ENCODE data around the gene DIP2C.

Gene DIP2C

DNA sequence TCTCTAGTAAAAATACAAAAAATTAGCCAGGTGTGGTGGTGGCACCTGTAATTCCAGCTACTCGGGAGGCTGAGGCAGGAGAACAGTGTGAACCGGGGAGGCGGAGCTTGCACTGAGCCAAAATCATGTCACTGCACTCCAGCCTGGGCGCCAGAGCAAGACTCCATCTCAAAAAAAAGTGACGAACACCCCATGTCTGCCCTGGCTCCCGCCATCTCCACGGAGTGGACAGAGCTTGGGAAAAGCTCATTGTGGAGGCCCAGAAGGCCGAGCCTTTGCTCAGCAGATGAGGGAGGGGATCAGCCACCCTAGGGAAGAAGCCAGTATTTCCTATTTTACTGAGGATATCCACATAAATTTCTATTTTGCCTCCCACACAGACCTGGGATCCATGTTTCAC, 136.8 kb downstream of the DIP2C start:
- DNase-seq (ENCODE audit: low spot score): no peak

DNA sequence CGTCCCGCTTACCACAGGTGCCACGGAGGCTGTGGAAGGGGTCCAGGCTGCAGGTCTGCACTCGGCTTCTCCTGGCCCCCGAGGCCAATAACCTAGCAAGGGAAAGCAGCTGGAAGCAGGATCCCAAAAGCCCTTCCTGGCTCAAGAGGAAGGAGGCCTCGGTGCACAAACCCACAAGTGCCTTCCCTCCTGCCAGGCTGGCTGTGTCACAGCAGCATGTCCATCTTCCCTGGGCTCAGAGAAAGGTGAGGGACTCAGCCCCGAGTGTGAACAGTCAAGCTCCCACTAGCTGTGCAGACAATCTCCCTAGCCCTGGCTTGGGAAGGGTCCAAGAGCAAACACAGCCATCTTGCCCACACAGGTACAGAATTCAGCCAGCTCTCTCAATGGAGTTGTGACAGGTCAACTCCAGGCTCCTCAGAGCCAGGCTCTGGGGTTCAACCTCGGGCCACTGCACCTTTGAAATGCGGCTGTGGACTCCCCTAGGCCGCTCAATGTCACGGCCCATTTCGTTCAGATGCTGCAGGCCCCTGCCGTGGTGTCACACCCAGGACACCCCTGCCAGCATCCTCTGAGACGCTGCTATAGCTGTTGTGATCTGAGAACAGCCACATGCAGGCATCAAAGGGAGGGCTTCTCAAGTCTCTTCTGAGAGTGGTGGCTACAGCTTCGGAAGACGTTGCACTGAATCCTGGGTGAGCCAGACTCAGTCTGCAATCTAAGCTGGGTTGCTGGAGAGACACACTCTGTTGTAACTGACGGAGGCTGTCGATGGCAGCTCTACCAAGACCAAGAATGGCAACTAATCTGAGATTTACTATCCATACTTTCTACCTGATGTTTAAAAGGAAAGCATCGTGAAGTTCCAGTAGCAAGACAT, 137.9 kb downstream of the DIP2C start:
- DNase-seq (ENCODE audit: low spot score): no peak

DNA sequence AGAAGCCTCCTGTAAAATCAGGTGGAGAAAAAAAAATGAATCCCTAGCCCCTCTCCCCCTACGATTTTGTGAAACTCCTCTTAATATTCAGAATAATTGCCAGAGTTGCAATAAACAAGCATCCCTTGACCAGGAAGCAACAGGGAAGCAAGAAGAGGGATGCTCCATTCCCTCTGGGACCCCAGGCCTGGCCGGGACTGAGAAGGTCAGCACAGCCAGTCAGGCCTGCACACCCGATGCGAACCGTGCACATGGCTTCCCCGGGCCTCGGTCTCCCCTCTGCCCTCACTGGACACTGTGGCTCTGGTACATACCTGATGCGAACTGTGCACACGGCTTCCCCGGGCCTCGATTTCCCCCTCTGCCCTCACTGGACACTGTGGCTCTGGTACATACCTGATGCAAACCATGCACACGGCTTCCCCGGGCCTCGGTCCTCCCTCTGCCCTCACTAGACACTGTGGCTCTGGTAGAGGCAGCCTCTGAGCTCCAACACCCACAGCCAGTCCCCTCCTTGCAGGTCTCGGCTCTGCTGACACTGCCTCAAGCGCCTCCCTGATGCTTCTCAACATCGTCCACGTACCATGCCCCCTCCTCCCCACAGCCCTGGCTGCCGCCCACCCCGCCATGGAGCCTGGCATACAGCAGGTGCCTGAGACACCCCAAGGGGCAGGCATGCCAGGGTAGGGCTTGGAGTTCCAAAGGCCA, 138.6 kb downstream of the DIP2C start:
- no peak for DNase-seq (ENCODE audit: low spot score)

DNA sequence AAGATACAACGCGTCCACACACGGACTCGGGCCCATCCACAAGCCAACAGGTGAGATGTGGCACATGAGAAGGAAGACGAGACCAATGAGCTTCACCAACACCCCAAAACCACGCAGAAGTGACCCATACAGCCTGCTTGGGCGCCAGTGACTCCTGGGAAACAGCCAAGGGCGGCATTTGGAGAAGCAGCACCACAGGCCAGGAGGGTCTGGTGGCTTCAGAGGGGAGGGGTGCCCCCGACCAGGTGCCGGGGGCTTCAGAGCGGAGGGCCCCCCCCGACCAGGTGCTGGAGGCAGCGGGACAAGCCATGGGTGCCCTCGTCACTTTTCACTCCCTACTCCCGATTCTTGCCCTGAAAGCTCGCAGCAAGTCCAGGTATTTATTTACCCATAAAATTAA, 140.1 kb downstream of the DIP2C start:
- no peak for DNase-seq (ENCODE audit: low spot score)

DNA sequence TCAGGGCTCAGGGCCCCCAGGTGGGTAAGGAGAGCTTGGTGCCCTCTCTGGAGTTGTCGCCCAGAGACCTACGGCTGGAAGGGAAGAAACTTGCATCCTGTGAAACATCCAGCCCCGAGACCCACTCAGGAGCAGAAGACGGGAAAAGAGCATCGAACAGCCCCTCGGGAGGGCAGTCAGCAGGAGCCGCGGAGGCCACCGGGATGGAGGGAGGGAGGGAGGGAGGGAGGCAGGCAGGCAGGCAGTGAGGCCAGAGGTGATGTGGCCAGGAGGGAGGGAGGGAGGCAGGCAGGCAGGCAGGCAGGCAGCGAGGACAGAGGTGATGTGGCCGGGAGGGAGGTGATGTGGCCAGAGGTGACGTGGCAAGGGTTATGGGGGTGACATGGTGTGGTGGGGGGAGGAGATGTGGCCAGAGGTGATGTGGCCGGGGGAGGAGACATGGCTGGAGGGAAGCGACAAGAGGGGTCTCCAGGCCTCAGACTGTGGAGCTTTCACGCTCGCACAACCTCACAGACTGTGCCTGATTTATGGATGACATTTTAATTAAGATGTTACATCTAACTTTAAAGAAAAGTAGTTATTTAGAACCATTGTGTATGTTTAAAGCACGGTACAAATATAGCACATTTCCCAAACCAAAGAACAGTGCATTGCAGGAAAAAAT, 141.1 kb downstream of the DIP2C start:
- DNase-seq (ENCODE audit: low spot score): no peak

DNA sequence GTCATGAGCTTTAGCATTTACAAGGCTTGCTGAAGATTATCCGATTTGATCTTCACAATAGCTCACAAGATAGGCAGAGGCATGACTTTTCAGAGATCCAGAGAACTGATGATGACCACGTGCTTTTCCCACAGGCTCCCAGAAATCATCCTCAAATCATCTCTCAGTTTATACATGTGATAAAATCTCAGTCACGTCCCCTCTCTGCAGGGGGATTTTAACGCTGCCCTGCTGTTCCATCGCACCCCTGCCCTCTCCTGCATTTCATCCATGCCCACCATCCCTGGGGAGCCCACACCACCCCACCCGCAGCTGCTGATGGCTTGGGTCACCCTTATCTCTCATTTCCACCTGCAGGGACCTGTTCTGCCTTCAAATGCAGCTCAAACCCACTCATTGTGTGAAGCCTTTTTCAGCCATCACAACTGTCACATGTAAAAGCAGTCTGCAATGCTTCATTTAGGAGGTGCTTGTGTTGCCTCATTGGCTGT, 141.8 kb downstream of the DIP2C start:
- no peak for DNase-seq (ENCODE audit: low spot score)

DNA sequence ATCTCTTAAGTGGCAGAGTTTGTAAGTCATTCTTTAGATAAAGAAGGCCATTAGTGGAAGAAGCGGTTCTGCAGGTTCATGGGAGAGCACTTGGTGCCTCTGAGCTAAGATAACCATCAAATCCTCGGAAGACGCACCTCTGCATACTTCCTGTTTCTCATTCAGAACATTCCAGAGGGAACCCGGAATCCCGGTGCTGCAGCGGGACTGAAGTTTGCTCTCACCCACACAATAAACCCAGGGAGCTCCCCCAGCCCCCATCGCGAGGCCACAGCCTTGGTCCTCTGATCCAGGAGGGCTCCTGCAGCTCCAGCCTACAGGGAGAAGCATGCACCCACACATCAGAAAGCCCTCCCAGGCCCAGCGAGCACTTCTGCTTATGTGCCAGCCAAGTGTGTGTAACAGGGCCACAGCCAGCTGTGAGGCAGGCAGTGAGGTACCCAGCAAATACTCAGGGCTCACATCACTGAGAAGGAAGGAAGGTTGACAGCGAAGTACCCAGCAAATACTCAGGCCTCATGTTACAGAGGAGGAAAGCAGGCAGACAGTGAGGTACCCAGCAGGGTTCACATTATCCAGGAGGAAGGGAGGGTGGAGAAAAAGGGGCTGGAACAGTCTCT, 142.4 kb downstream of the DIP2C start:
- DNase-seq (ENCODE audit: low spot score): no peak

DNA sequence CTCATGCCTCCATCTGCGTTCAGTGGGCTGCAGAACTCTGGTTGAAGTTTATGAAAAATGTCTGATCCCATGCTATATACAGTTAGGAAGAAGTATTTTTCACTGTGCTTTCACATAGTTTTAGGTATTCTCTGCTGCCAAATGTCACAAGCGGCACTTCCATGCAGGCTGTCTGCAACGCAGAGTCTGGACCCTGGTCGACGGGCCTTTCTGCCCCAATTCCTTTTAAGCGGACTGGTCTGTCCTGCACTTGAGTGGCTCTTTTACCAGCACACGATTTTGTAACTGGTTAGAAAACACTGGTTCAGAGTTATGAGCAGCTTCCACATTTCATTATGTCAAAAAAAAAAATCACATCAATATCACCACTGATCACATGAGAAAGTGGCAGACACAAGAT, 143.0 kb downstream of the DIP2C start:
- no peak for DNase-seq (ENCODE audit: low spot score)

DNA sequence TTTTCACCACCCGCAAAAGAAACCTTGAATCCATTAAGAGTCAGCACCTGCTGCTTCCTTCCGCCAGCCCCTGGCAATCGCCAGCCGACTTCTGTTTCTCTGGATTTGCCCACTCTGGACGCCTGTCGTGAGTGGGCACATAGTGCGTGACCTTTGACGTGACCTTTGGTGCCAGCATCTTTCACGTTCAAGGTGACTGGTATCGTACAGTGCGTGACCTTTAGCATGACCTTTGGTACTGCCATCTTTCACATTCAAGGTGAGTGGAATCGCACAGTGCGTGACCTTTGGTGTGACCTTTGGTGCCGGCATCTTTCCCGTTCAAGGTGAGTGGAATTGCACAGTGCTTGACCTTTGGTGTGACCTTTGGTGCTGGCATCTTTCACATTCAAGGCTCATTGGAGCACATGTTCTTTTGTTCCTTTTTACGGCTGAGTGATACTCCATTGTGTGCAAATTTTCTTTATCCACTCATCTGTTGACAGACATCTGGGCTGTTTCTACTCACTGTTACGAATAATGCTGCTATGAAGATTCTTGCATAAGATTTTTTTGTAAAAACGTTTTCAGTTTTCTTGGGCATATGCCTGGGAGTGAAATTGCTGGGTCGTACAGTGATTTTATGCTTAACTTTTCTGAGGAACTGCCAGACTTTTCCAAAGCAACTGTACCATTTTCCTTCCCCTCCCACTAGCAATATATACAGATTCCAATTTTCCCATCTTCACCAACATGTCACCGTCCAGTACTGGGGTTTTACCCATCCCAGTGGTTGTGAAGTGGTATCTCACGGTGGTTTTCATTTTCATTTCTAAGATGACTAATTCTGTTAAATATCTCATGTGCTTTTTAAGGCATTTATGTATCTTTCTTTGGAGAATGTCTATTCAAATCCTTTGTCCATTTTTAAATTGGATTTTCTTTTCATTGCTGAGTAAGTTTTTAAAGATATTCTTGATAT, 145.3 kb downstream of the DIP2C start:
- no peak for DNase-seq (ENCODE audit: low spot score)

DNA sequence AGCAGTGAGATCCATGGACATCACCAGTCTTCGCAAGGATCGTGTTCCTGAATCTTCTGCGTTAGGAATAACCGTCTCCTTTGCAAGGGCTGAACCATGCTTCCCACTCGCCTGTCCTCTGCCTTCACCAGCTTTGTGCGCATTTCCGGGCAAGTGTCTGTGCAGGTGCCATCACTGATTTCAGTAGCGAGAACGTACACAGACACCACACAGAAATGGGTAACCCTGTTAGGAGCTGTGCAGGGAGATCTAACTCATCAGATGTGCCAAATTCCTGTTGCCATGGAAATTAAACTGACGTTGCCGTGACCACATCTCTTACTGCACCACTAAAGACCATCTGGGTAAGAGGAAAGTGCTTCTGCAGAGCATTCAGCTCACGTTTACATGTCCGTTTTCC, 146.3 kb downstream of the DIP2C start:
- DNase-seq (ENCODE audit: low spot score): no peak

DNA sequence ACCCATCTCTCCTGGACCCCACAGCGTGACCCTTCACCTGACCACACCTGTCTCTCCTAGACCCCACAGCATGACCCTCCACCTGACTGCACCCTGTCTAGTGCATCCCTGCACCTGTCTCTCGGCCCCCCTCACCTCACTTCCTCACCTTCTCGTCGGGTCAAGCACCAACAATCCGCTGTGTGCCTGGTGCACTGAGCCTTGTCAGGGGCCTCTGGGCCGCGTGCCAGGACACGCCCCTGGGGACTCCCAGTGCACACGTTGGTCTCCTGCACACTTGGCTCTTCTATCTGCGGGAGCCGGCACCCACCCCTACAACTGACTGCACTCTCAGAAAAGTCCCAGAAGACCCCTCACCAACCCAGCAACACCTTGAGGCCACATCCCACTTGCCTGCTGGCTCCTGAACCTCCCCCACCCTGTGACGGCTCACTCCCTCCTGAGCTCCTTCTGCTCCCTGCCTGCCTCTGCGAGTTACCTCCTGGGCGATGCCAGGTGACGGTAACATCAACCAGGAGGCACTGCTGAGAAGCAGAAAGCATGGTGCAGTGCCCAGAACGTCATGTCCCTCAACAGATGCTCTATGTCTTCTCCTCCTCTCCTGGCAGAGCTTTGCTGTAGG, 147.6 kb downstream of the DIP2C start:
- no peak for DNase-seq (ENCODE audit: low spot score)

DNA sequence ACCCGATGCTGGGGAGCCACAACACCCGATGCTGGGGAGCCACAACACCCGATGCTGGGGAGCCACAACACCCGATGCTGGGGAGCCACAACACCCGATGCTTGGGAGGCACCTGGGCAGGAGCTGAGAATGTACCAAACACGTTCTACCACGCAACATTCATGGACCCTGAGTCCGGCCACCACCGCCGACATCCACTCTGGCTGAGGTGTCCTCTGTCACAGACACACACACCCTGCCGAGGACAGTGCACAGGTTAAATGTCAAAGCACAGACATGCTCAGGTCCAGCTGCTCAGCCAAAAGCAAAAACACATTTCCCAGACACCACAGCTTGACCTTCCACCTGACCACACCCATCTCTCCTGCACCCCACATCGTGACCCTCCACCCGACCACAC, 148.4 kb downstream of the DIP2C start:
- no peak for DNase-seq (ENCODE audit: low spot score)

DNA sequence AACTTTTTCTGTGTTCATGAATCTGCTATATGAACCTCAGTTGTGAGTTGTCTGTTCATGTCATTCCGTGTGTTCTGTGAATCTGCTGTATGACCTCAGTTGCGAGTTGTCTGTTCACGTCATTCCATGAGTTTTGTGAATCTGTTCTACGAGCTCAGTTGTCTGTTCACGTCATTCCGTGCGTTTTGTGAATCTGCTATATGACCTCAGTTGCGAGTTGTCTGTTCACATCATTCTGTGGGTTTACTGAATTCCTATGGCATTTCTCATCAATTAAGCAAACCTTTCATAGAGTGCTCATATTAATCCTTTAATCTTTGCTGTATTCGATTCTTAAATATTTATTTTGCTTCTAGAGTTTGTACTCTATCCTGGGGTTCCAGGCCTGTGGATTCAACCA, 150.6 kb downstream of the DIP2C start:
- no peak for DNase-seq (ENCODE audit: low spot score)

DNA sequence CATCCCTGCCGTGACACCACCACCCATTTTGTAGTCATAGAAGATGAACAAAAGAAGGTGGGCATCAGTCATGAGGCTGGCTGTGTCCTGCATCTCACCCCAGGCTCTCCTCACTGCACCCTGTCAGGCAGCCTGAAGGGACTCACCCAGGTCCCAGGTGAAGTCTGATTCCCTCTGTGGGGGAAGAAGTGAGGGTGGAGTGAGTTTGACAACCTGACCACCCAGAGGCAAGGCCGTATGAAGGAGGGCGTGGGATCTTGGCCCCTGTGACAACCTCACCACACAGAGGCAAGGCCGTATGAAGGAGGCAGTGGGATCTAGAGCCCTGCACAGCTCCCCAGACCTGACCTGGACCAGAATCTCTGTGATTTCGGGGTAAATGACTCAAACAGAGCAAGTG, 152.5 kb downstream of the DIP2C start:
- no peak for DNase-seq (ENCODE audit: low spot score)

DNA sequence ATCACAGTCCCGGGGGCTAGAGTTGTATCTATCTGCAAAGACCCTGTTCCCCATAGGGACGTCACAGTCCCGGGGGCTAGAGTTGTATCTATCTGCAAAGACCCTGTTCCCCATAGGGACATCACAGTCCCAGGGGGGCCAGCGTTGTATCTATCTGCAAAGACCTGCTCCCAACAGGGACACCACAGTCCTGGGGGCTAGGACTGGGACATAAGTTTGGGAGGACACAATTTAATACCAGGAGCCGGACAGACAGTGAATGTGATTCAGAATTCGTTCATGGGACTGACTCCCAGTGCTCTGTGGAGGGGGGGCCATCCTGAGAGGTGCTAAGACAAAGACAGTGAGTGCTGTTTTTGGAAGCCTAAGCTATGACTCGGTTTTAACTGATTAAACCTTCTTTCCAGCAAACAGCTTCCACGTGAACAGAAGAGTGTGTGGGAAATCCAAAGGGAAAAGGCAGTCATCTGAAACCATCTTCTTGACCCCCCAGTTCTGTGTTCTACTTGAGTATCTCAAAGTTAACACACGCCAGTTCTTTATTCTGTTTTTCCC, 153.0 kb downstream of the DIP2C start:
- no peak for DNase-seq (ENCODE audit: low spot score)

DNA sequence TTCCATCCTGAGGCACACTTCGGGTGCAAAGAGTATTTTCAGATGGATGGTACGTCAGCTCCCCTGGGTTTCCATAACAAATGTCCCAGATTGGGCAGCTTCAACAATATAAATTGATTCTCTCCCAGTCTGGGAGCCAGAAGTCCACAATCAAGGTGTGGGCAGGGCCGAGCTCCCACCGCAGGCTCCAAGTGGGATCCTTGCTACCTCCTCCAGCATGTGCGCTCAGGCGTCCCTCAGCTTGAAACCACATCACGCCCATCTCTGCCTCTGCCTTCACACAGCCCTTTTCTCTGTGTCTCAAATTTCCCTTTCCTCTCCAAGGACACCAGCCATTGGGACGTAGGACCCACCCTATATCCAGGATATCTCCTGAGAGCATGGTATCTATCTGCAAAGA, 153.5 kb downstream of the DIP2C start:
- no peak for DNase-seq (ENCODE audit: low spot score)

DNA sequence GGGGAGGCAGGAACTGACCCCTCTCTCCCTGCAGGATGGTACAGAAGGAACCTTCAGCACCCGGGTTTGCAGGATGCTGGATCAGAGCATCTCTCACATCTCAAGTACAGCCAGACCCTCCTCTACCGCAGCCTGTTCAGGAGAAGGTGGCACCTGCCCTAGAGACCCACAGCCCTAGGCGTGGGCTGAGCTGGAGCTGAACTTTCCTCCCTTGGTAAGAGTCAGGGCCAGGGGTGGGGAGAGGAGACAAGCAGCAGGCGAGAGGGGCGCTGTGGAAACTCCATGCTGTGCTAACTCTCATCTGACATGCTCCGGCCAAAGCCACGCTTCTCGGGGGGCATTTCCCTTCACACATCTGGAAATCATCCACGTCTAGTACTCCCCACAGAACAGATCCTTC, 154.4 kb downstream of the DIP2C start:
- no peak for DNase-seq (ENCODE audit: low spot score)

DNA sequence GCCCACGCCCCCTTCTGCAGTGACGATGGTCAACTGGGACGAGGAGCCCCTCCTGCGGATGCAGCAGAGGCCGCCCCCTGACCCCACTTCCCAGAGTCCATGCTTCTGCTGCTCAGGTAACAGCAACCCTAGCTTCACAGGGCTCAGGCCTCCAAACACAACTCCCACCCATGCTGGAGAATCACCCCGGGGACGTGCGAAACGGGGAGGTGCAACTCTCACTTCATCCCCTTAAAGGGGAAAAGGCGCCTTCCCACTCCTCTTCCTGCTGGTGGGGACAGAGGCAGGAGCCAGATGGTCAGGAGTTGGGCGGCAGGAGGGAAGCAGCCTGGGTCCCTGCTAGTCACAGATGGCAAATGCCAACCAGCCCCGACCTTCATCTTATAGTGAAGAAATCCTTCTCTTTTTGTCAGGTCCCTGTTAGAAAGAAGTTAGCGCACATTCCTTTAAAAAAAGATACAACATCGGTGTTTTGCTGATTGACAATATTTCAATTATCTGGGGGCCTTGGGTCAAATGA, 155.4 kb downstream of the DIP2C start:
- DNase-seq (ENCODE audit: low spot score): no peak

DNA sequence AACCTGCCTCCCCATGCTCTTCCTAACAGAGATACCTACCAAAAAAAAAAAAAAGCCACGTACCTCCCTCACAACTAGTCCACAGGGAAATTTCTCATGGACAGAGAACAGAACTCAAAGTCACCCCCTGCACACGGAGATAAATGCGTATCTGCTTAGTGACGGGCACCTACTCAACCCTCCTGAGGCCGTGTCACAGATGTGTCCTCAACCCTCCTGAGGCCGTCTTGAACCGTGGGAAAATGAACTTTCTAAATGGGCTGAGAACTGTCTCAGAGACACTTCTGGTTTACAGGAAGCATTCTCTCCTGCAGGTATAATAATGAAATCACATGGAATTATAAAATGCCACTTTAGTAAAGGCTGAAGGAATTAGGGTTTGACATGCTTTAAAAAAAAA, 155.9 kb downstream of the DIP2C start:
- DNase-seq (ENCODE audit: low spot score): no peak

DNA sequence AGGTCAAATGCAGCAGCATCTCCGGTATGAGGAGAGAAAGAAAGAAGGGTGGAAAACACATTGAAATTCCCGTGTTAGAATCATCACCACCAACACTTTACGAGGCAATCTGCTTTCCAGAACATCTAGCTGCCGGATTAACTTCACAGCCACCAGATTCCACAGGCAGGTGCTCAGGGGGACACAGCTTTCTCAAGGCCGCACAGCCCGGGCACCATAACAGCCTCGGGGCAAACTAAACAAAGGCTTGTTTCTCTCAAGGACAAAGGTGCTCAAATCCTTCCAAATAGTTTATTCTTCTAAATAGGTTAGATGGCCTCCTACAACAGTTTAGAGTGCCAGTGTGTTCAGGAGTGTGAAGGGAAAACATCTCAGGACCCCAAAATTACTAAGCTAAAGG, 156.3 kb downstream of the DIP2C start:
- no peak for DNase-seq (ENCODE audit: low spot score)
